Ascending aorta (tissue), 2 donors: ENCODE results near the gene CARD18. TPM values are rescaled to one million over a fixed set of nuclear protein-coding genes. Genes with fewer than 3 reads are reported as not detected.
"Not testable (repeated sequence)": the region's sequence is repeated elsewhere in the genome, so short reads cannot be mapped to it uniquely, and the experiment has no call there.

Source experiments
- DNase-seq, 2 donors: peaks; one replicate each; pipeline ENCODE4 v3.0.0-alpha.2; 2019; ENCODE audit warnings: low spot score in 2 of 2
- H3K27ac ChIP-seq, 2 donors: fragments of 200-600 bp; sonication (generic); one replicate each; pipeline ENCODE4 v1.5.1; 2016 to 2017; ENCODE audit warnings: mild to moderate bottlenecking in 1 of 2
- H3K27me3 ChIP-seq: fragments of 200-600 bp; sonication (generic); one replicate; pipeline ENCODE4 v1.5.1; 2017
- H3K36me3 ChIP-seq, 2 donors: fragments of 200-600 bp; sonication (generic); one replicate each; pipeline ENCODE4 v1.5.1; 2016
- H3K4me1 ChIP-seq, 2 donors: fragments of 200-600 bp; sonication (generic); one replicate each; pipeline ENCODE4 v1.5.1; 2016 to 2017; ENCODE audit warnings: mild to moderate bottlenecking in 1 of 2
- H3K4me3 ChIP-seq, 2 donors: fragments of 200-600 bp; sonication (generic); one replicate each; pipeline ENCODE4 v1.5.1; 2016 to 2017; ENCODE audit warnings: mild to moderate bottlenecking in 1 of 2
- H3K9me3 ChIP-seq, 2 donors: fragments of 200-600 bp; sonication (generic); one replicate each; pipeline ENCODE4 v1.5.1; 2016
- CTCF ChIP-seq, 3 experiments: fragments of 200-600 bp in 2 of 3; fragments of 450-650 bp in 1 of 3; sonication (generic) in 2 of 3; IDR thresholded peaks; one replicate each; pipeline ENCODE4 v1.5.1; 2016 to 2019; ENCODE audit warnings: antibody characterized with exemption in 3 of 3, mild to moderate bottlenecking in 1 of 3, moderate library complexity in 1 of 3
- intact Hi-C: fragments of 100-400 bp; cut with DNase I; formaldehyde crosslinking; loops from one replicate; pipeline ENCODE4 v1.15.1; 2023
- total RNA-seq: library from RNA; depleted of rRNA; stranded (reverse); fragments of >200 nt; gene quantifications from one replicate; pipeline ENCODE4 v1.1.0, GENCODE V29; 2016

The CARD18 gene
- total RNA-seq, 1 donor from 2014 or later: not detected

- no peak overlapping the region for H3K27ac ChIP-seq
- H3K4me3 ChIP-seq: no peak overlapping the region
- H3K36me3 ChIP-seq: no peaks in the 10 kb centered on the region
- DNase-seq: no peak
- H3K9me3 ChIP-seq: no peaks in the 10 kb centered on the region
- no peak for TF ChIP-seq CTCF (IDR thresholded peaks at IDR 0.05)
- H3K27me3 ChIP-seq: no peaks in the 10 kb centered on the region
- no peaks in the 10 kb centered on the region for H3K4me1 ChIP-seq
- intact Hi-C loops: no loop called here
Measured at GRCh38 chr11:105104292-105104691, 35.3 kb downstream of the CARD18 start.

GRCh38 chr11:105103336-105103735 is 36.2 kb downstream of the CARD18 start:
- intact Hi-C loops: no loop called here
- no peaks in the 10 kb centered on the region for H3K4me1 ChIP-seq

GRCh38 chr11:105102079-105102581 is 37.4 kb downstream of the CARD18 start:
- H3K9me3 ChIP-seq, intact Hi-C loops, H3K27ac ChIP-seq, H3K4me3 ChIP-seq, DNase-seq, H3K27me3 ChIP-seq, H3K4me1 ChIP-seq, H3K36me3 ChIP-seq: not testable (repeated sequence)

More at GRCh38 chr11:105103336-105103735, 36.2 kb downstream of the CARD18 start:
- Histone ChIP-seq H3K27me3 (no peaks in the 10 kb centered on the region), H3K9me3 (no peaks in the 10 kb centered on the region), H3K27ac (no peak overlapping the region), H3K4me3 (no peak overlapping the region), H3K36me3 (no peaks in the 10 kb centered on the region)
- no peak for TF ChIP-seq CTCF (IDR thresholded peaks at IDR 0.05)
- no peak for DNase-seq

- no peaks in the 10 kb centered on the region for H3K36me3 ChIP-seq
Measured at GRCh38 chr11:105100981-105101630, 38.5 kb downstream of the CARD18 start.

GRCh38 chr11:105100206-105100605 is 39.4 kb downstream of the CARD18 start:
- Histone ChIP-seq H3K9me3 (no peaks in the 10 kb centered on the region), H3K27me3 (no peaks in the 10 kb centered on the region), H3K27ac (no peak overlapping the region), H3K4me3 (no peak overlapping the region), H3K4me1 (no peaks in the 10 kb centered on the region), H3K36me3 (no peaks in the 10 kb centered on the region)
- intact Hi-C loops: no loop called here
- TF ChIP-seq CTCF (IDR thresholded peaks at IDR 0.05): no peak
- no peak for DNase-seq

More at GRCh38 chr11:105100981-105101630, 38.5 kb downstream of the CARD18 start:
- intact Hi-C loops: no loop called here
- Histone ChIP-seq H3K9me3 (no peaks in the 10 kb centered on the region), H3K27ac (no peak overlapping the region), H3K4me1 (no peaks in the 10 kb centered on the region), H3K27me3 (no peaks in the 10 kb centered on the region), H3K4me3 (no peak overlapping the region)
- TF ChIP-seq CTCF (IDR thresholded peaks at IDR 0.05): no peak
- no peak for DNase-seq

GRCh38 chr11:105099594-105099993 is 40.0 kb downstream of the CARD18 start:
- intact Hi-C loops, H3K27ac ChIP-seq, H3K4me3 ChIP-seq, H3K9me3 ChIP-seq, H3K4me1 ChIP-seq, H3K27me3 ChIP-seq, H3K36me3 ChIP-seq, DNase-seq: not testable (repeated sequence)
